ENCODE measurements around the gene PRODH2.

PRODH2 gene

GRCh38 chr19:35786299-35787160 is 26.1 kb downstream of the PRODH2 start:
- no peak for TF ChIP-seq CTCF (IDR thresholded peaks at IDR 0.05; ENCODE audit: borderline replicate concordance, control extremely low read depth, extremely low read depth, insufficient read depth, missing control alignments)

GRCh38 chr19:35785339-35785627 is 27.4 kb downstream of the PRODH2 start:
- no peak for TF ChIP-seq CTCF (IDR thresholded peaks at IDR 0.05; ENCODE audit: borderline replicate concordance, control extremely low read depth, extremely low read depth, insufficient read depth, missing control alignments)
- in situ Hi-C loops (cut with MboI; ENCODE audit: low sequenced_read_pairs, unreplicated experiment): no loop called here
- no peak for DNase-seq (ENCODE audit: low spot score)

More at GRCh38 chr19:35786299-35787160, 26.1 kb downstream of the PRODH2 start:
- no peak for DNase-seq (ENCODE audit: low spot score)
- in situ Hi-C loops (cut with MboI; ENCODE audit: low sequenced_read_pairs, unreplicated experiment): no loop called here

GRCh38 chr19:35784503-35785338 is 27.9 kb downstream of the PRODH2 start:
- in situ Hi-C loops (cut with MboI; ENCODE audit: low sequenced_read_pairs, unreplicated experiment): no loop called here
- TF ChIP-seq CTCF (IDR thresholded peaks at IDR 0.05; ENCODE audit: borderline replicate concordance, control extremely low read depth, extremely low read depth, insufficient read depth, missing control alignments): no peak

GRCh38 chr19:35783469-35784434 is 28.9 kb downstream of the PRODH2 start:
- TF ChIP-seq CTCF (IDR thresholded peaks at IDR 0.05; ENCODE audit: borderline replicate concordance, control extremely low read depth, extremely low read depth, insufficient read depth, missing control alignments): no peak
- in situ Hi-C loops (cut with MboI; ENCODE audit: low sequenced_read_pairs, unreplicated experiment): no loop called here
- no peak for DNase-seq (ENCODE audit: low spot score)

More at GRCh38 chr19:35784503-35785338, 27.9 kb downstream of the PRODH2 start:
- no peak for DNase-seq (ENCODE audit: low spot score)

- TF ChIP-seq CTCF (IDR thresholded peaks at IDR 0.05; ENCODE audit: borderline replicate concordance, control extremely low read depth, extremely low read depth, insufficient read depth, missing control alignments): no peak
- in situ Hi-C loops (cut with MboI; ENCODE audit: low sequenced_read_pairs, unreplicated experiment): no loop called here
- no peak for DNase-seq (ENCODE audit: low spot score)
Measured at GRCh38 chr19:35782589-35782988, 30.1 kb downstream of the PRODH2 start.

- in situ Hi-C loops (cut with MboI; ENCODE audit: low sequenced_read_pairs, unreplicated experiment): no loop called here
- no peak for DNase-seq (ENCODE audit: low spot score)
- TF ChIP-seq CTCF (IDR thresholded peaks at IDR 0.05; ENCODE audit: borderline replicate concordance, control extremely low read depth, extremely low read depth, insufficient read depth, missing control alignments): no peak
Measured at GRCh38 chr19:35781650-35782049, 31.0 kb downstream of the PRODH2 start.
